Activated CD4-positive, CD25-positive, alpha-beta regulatory T cell (primary cell): ENCODE results near the gene COQ3.

ENCODE experiments used
- DNase-seq, 4 experiments: peaks; one replicate each; lab custom pipeline; 2025; lab: John Stamatoyannopoulos, UW

COQ3 gene

GRCh38 chr6:99331531-99331930, 62.5 kb downstream of the COQ3 start:
- DNase-seq, result no peak

- DNase-seq, result peak; percentile 5 to 14 (median 6)
Observed at GRCh38 chr6:99330159-99330558, 63.8 kb downstream of the COQ3 start.

DNA sequence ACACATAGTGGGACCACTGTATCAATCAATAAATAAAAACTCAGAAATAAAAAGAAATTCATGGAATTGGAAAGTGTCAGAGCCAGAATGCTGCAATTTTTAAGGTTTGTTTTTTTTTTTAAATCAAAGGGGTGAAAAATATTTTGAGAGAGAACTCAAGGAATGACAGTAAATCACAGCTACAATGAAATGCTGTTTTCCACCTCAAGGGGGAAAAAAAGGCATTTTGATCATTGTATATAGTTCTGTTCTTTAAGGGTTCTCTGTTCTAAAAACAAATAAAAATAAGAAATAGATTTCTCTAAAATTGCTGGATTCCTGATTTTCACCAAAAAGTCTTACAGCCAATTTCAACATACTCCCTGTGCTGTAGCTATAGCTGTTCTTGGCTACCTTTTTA, 69.0 kb downstream of the COQ3 start:
- no peak for DNase-seq
